GM19043 (cell line): ENCODE results near the gene FOXC2.

Experiments used
- ATAC-seq: cut with Tn5 transposase; IDR thresholded peaks from one replicate; pipeline ENCODE4 v1.9.1; 2021; ENCODE audit warnings: low read depth; ENCODE audit not compliant: unreplicated experiment

Gene FOXC2

GRCh38 chr16:86532526-86532815 lies 34.2 kb upstream of the FOXC2 start:
- no peak for ATAC-seq

- no peak for ATAC-seq
Observed at GRCh38 chr16:86533076-86533475, 33.6 kb upstream of the FOXC2 start.

GRCh38 chr16:86533767-86534351 lies 32.8 kb upstream of the FOXC2 start:
- ATAC-seq, result no peak

GRCh38 chr16:86534779-86535615 lies 31.6 kb upstream of the FOXC2 start:
- no peak for ATAC-seq

GRCh38 chr16:86536621-86537020 lies 30.0 kb upstream of the FOXC2 start:
- no peak for ATAC-seq

- ATAC-seq, result no peak
Observed at GRCh38 chr16:86537486-86537885, 29.1 kb upstream of the FOXC2 start.

- no peak for ATAC-seq
Observed at GRCh38 chr16:86538196-86538780, 28.3 kb upstream of the FOXC2 start.

GRCh38 chr16:86540894-86541293 lies 25.7 kb upstream of the FOXC2 start:
- ATAC-seq, result no peak

GRCh38 chr16:86541560-86541959 lies 25.1 kb upstream of the FOXC2 start:
- no peak for ATAC-seq

GRCh38 chr16:86542756-86543750 lies 23.6 kb upstream of the FOXC2 start:
- no peak for ATAC-seq

- no peak for ATAC-seq
Observed at GRCh38 chr16:86545481-86545880, 21.1 kb upstream of the FOXC2 start.

- ATAC-seq, result no peak
Observed at GRCh38 chr16:86545954-86546637, 20.5 kb upstream of the FOXC2 start.

- no peak for ATAC-seq
Observed at GRCh38 chr16:86546638-86547013, 20.0 kb upstream of the FOXC2 start.

GRCh38 chr16:86547286-86547685 lies 19.3 kb upstream of the FOXC2 start:
- ATAC-seq, result no peak

GRCh38 chr16:86549076-86549892 lies 17.3 kb upstream of the FOXC2 start:
- no peak for ATAC-seq

- ATAC-seq, result no peak
Observed at GRCh38 chr16:86549893-86550190, 16.8 kb upstream of the FOXC2 start.

GRCh38 chr16:86550281-86550680 lies 16.3 kb upstream of the FOXC2 start:
- no peak for ATAC-seq

GRCh38 chr16:86553356-86553755 lies 13.3 kb upstream of the FOXC2 start:
- ATAC-seq, result no peak

- ATAC-seq, result no peak
Observed at GRCh38 chr16:86554599-86554916, 12.1 kb upstream of the FOXC2 start.
